ENCODE measurements around the gene PTK6. TPM values are rescaled to one million over a fixed set of nuclear protein-coding genes. Genes with fewer than 3 reads are reported as not detected.
A peak's percentile ranks its signal among the peaks of the same experiment; 100 is the strongest.

The PTK6 gene
- total and polyA plus RNA-seq, 2 of the 13 experiments (the other 11 are each of a cell fraction or from before 2014, with no cell fraction given), result 0.08 TPM; not detected in 1

- Histone ChIP-seq H3K27ac (ENCODE audit: extremely low read length, insufficient read depth, low read length) (no peak overlapping the region), H3K9ac (ENCODE audit: insufficient read depth, low read depth, low read length) (no peak overlapping the region), H3K4me2 (ENCODE audit: low read depth, low read length) (no peak overlapping the region), H3K27me3 (ENCODE audit: control insufficient read depth in 1 of 2, insufficient read depth in 2 of 2, low read length in 2 of 2) (peaks cover 23 to 64% of the 10 kb centered on the region in 2 experiments), H3K79me2 (ENCODE audit: insufficient read depth, low read length) (no peaks in the 10 kb centered on the region), H4K20me1 (ENCODE audit: insufficient read depth, low read length) (peaks cover 6% of the 10 kb centered on the region; the same call in 1 of the 2 replicates), H3K4me1 (ENCODE audit: insufficient read depth, low read length) (peaks cover 12% of the 10 kb centered on the region; the same call in 1 of the 2 replicates), H3K4me3 (replicated peaks in 1 of 3; ENCODE audit: insufficient read depth in 1 of 3, low read depth in 2 of 3, low read length in 3 of 3) (no peak overlapping the region), H2AFZ (ENCODE audit: low read length) (no peak overlapping the region), H3K36me3 (replicated peaks in 1 of 2; ENCODE audit: control insufficient read depth in 1 of 2, insufficient read depth in 2 of 2, low read length in 2 of 2) (no peaks in the 10 kb centered on the region), H3K9me3 (ENCODE audit: low read length) (no peaks in the 10 kb centered on the region)
- FAIRE-seq (no peak), DNase-seq (ENCODE audit: low spot score) (no peak), ATAC-seq (no peak)
- WGBS (ENCODE audit: low lambda C conversion rate), result 14% methylated on average over 4 of the region's 4 CpGs
- BruUV-seq (replicated peaks), result no TSS peak
- intact Hi-C loops (cut with micrococcal nuclease; ENCODE audit: unreplicated experiment), result no loop called here
- 0 out of 2 replicates have a peak, but pooled peaks have one; percentile 26 for TF ChIP-seq RAD51 (IDR thresholded peaks at IDR 0.05; ENCODE audit: borderline replicate concordance)
- peak; percentile 35; the same call in 1 of the 2 replicates for TF ChIP-seq FOXA1 (IDR thresholded peaks at IDR 0.05)
- no peak for TF ChIP-seq FOXA1 (CRISPR knock-in tag; IDR thresholded peaks at IDR 0.05)
- peak; percentile 76; the same call in 1 of the 2 replicates for TF ChIP-seq IKZF1 (IDR thresholded peaks at IDR 0.05)
- TF ChIP-seq NONO (IDR thresholded peaks at IDR 0.05), result peak; percentile 16; the same call in 1 of the 2 replicates
- no peak for TF ChIP-seq NONO (CRISPR knock-in tag; conservative IDR thresholded peaks at IDR 0.05)
- no peak for TF ChIP-seq KLF6 (CRISPR knock-in tag; IDR thresholded peaks at IDR 0.05)
- TF ChIP-seq, protein P1, sequence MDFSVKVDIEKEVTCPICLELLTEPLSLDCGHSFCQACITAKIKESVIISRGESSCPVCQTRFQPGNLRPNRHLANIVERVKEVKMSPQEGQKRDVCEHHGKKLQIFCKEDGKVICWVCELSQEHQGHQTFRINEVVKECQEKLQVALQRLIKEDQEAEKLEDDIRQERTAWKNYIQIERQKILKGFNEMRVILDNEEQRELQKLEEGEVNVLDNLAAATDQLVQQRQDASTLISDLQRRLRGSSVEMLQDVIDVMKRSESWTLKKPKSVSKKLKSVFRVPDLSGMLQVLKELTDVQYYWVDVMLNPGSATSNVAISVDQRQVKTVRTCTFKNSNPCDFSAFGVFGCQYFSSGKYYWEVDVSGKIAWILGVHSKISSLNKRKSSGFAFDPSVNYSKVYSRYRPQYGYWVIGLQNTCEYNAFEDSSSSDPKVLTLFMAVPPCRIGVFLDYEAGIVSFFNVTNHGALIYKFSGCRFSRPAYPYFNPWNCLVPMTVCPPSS (IDR thresholded peaks at IDR 0.05), result peak; percentile 79; the same call in 1 of the 2 replicates
- in situ Hi-C loops (cut with HindIII; ENCODE audit: extremely low pct_ligation_motif_present, low pct_unique_long_range_greater_than_20kb), result no loop called here
- POLR2A ChIA-PET, result no interaction called here
- CTCF ChIA-PET (ENCODE audit: low intra/inter-chr PET ratio, low total read pairs), result no interaction called here
These were observed 45.4 kb downstream of the PTK6 start for GRCh38 chr20:63491635-63492230.

DNA sequence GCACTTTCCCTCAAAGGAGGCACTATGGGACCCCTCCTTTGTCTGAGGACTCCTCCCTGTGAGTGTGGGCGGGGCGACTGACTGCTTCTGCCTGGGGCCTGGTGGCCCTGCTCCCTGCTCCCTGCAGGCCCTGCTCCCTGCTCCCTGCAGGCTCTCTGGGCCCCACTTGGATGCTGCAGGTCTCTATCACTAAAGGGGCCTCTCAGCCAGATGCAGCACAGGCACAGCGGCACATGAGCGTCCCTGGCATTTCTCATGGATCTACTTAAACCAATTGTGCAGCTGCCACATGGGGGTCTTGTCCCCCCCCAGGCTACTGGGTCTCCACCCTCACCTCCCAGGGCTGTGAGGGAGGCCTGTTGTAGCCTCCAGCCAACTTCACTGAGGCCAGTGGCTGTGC, 46.1 kb downstream of the PTK6 start:
- H3K27ac ChIP-seq (ENCODE audit: extremely low read length, insufficient read depth, low read length), result no peak overlapping the region
- H3K36me3 ChIP-seq (replicated peaks in 1 of 2; ENCODE audit: control insufficient read depth in 1 of 2, insufficient read depth in 2 of 2, low read length in 2 of 2), result no peaks in the 10 kb centered on the region
- no peak overlapping the region for H3K4me2 ChIP-seq (ENCODE audit: low read depth, low read length)
- H3K4me1 ChIP-seq (ENCODE audit: insufficient read depth, low read length), result peaks cover 7% of the 10 kb centered on the region; the same call in 1 of the 2 replicates
- no peaks in the 10 kb centered on the region for H3K79me2 ChIP-seq (ENCODE audit: insufficient read depth, low read length)
- no peaks in the 10 kb centered on the region for H3K9me3 ChIP-seq (ENCODE audit: low read length)
- ChIA-PET POLR2A (no interaction called here), CTCF (ENCODE audit: low intra/inter-chr PET ratio, low total read pairs) (no interaction called here)
- peaks cover 6% of the 10 kb centered on the region; the same call in 1 of the 2 replicates for H4K20me1 ChIP-seq (ENCODE audit: insufficient read depth, low read length)
- no peak overlapping the region for H3K9ac ChIP-seq (ENCODE audit: insufficient read depth, low read depth, low read length)
- no peak overlapping the region for H3K4me3 ChIP-seq (replicated peaks in 1 of 3; ENCODE audit: insufficient read depth in 1 of 3, low read depth in 2 of 3, low read length in 3 of 3)
- peaks cover 18 to 57% of the 10 kb centered on the region in 2 experiments for H3K27me3 ChIP-seq (ENCODE audit: control insufficient read depth in 1 of 2, insufficient read depth in 2 of 2, low read length in 2 of 2)
- BruUV-seq (replicated peaks), result no TSS peak
- DNase-seq (ENCODE audit: low spot score) (no peak), FAIRE-seq (no peak), ATAC-seq (no peak)
- H2AFZ ChIP-seq (ENCODE audit: low read length), result no peak overlapping the region
- WGBS (ENCODE audit: low lambda C conversion rate), result 3% methylated on average over 4 of the region's 4 CpGs
- intact Hi-C loops (cut with micrococcal nuclease; ENCODE audit: unreplicated experiment), result no loop called here
- in situ Hi-C loops (cut with HindIII; ENCODE audit: extremely low pct_ligation_motif_present, low pct_unique_long_range_greater_than_20kb), result no loop called here
- TF ChIP-seq ZKSCAN5 (CRISPR knock-in tag; IDR thresholded peaks at IDR 0.05) (no peak), KLF9 (CRISPR knock-in tag; IDR thresholded peaks at IDR 0.05; ENCODE audit: low read depth) (no peak)
- TF ChIP-seq, protein P2, sequence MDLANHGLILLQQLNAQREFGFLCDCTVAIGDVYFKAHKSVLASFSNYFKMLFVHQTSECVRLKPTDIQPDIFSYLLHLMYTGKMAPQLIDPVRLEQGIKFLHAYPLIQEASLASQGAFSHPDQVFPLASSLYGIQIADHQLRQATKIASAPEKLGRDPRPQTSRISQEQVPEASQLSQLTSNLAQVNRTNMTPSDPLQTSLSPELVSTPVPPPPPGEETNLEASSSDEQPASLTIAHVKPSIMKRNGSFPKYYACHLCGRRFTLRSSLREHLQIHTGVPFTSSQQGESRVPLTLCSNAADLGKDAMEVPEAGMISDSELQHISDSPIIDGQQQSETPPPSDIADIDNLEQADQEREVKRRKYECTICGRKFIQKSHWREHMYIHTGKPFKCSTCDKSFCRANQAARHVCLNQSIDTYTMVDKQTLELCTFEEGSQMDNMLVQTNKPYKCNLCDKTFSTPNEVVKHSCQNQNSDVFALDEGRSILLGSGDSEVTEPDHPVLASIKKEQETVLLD (CRISPR knock-in tag; IDR thresholded peaks at IDR 0.05; ENCODE audit: low read depth), result no peak

Measured in HepG2 (cell line).